H1 (cell line): Measurements from ENCODE around the gene NADK. TPM values are rescaled to one million over a fixed set of nuclear protein-coding genes. Genes with fewer than 3 reads are reported as not detected.

ENCODE experiments used
- NRF1 ChIP-seq: IDR thresholded peaks from 2 replicates; pipeline ENCODE4 v1.6.1; 2011; ENCODE audit warnings: mild to moderate bottlenecking, low read depth, low read length, improper control_type of control experiment
- polyA plus RNA-seq, 7 experiments: library from polyadenylated mRNA; depleted of rRNA in 3 of 7; stranded (reverse) in 5 of 7; unstranded in 2 of 7; fragments of >200 nt in 5 of 7; fragments of 200-250 nt in 2 of 7; gene quantifications; 1 replicate in 5 of 7; 2 replicates in 1 of 7; 4 replicates in 1 of 7; pipeline versions ENCODE4 v1.2.1 to v1.2.3, GENCODE V29; 2011 to 2013; ENCODE audit warnings: missing spikeins in 2 of 7, mixed read lengths in 2 of 7
- total RNA-seq: library from RNA; stranded (reverse); fragmentation: NEBNext Ultra II Directional; extraction: Animal tissue kit (Norgen Biotek cat#: 25700); gene quantifications from 2 replicates; pipeline ENCODE4 v1.2.1, GENCODE V29; 2021

Gene NADK
- total and polyA plus RNA-seq, 2 of the 8 experiments (the other 6 are each of a cell fraction or from before 2014, with no cell fraction given), result 78.0 to 89.7 TPM

- TF ChIP-seq NRF1, result no peak
- TF ChIP-seq, all 59 proteins: peak for 0
Observed at GRCh38 chr1:1788136-1788535, 9.9 kb upstream of the NADK start (continued).
